ENCODE data around the gene CCDC85C. TPM values are rescaled to one million over a fixed set of nuclear protein-coding genes. Genes with fewer than 3 reads are reported as not detected.

CCDC85C gene
- total and polyA plus RNA-seq, 3 donors from 2014 or later, result 25.6 to 28.3 (median 26.4) TPM

DNA sequence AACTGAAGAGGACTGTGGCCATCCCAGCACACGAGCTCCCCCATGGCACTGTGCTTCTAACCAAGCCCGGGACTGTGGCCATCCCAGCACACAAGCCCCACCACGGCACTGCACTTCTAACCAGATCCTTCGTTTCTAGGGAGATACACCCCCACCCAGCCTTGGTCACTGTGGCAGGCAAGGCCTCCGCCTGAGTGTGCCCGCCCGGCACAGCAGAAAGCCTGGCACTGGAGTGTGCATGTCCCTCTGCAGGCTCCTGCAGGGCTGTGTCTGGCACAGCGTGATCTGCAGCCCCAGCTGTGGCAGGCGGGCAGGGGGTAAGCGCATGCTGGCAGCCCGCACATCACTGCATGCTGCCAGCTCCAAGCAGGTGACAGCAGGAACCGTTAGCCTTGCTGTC, 49.8 kb downstream of the CCDC85C start:
- Histone ChIP-seq H3K36me3 (ENCODE audit: low read depth, missing control alignments) (no peaks in the 10 kb centered on the region), H3K9me3 (no peaks in the 10 kb centered on the region), H3K4me1 (peaks cover 33% of the 10 kb centered on the region), H3K27ac (no peak overlapping the region), H3K27me3 (no peaks in the 10 kb centered on the region), H3K4me3 (no peak overlapping the region)
- WGBS, 2 donors, result 75 to 100% methylated on average over 3 to 12 of the region's 12 CpGs
- TF ChIP-seq, protein P1, sequence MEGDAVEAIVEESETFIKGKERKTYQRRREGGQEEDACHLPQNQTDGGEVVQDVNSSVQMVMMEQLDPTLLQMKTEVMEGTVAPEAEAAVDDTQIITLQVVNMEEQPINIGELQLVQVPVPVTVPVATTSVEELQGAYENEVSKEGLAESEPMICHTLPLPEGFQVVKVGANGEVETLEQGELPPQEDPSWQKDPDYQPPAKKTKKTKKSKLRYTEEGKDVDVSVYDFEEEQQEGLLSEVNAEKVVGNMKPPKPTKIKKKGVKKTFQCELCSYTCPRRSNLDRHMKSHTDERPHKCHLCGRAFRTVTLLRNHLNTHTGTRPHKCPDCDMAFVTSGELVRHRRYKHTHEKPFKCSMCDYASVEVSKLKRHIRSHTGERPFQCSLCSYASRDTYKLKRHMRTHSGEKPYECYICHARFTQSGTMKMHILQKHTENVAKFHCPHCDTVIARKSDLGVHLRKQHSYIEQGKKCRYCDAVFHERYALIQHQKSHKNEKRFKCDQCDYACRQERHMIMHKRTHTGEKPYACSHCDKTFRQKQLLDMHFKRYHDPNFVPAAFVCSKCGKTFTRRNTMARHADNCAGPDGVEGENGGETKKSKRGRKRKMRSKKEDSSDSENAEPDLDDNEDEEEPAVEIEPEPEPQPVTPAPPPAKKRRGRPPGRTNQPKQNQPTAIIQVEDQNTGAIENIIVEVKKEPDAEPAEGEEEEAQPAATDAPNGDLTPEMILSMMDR (IDR thresholded peaks at IDR 0.05), result no peak
- TF ChIP-seq POLR2A (IDR thresholded peaks at IDR 0.05), result no peak
- intact Hi-C loops (cut with DNase I; ENCODE audit: low total_unique reads), result no loop called here
- peak; percentile 70 for DNase-seq

DNA sequence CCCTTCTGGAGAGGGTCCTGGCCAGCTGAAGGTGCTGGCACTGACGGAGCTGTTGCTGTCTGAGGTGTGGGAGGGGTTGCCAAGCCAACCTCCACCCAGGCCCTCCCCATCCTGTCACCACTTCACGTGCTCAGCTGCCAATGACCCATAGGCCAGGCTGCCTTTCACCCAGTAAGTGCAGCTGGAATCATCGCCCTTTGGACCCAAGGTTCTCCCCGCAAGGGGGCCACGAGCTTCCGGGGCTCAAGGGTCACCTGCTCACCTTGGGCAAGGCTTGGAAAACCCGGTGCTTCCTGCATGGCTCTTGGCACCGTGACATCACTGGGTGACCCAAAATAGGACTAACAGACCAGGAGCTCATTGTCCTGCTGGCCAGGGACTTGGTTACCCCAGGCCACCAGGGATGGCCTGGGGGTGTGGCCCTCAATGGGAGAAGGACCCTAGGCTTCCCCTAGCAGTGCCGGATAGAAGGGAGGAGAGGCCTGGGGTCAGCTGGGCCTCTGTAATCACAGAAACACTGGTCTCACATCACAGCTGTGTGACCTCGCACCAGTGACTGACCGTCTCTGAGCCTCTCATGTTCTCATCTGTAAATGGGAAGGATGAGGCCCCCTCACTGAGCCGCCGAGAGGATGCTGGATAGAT, 51.3 kb downstream of the CCDC85C start:
- H3K4me1 ChIP-seq, result peaks cover 37% of the 10 kb centered on the region
- WGBS, 2 donors, result 67 to 75% methylated on average over 13 of the region's 13 CpGs
- no peaks in the 10 kb centered on the region for H3K27me3 ChIP-seq
- no peaks in the 10 kb centered on the region for H3K36me3 ChIP-seq (ENCODE audit: low read depth, missing control alignments)
- no peak overlapping the region for H3K4me3 ChIP-seq
- no peak for DNase-seq
- TF ChIP-seq, protein P1 (IDR thresholded peaks at IDR 0.05), result no peak
- no peak for TF ChIP-seq POLR2A (IDR thresholded peaks at IDR 0.05)
- H3K9me3 ChIP-seq, result no peaks in the 10 kb centered on the region
- intact Hi-C loops (cut with DNase I; ENCODE audit: low total_unique reads), result no loop called here
- H3K27ac ChIP-seq, result no peak overlapping the region

DNA sequence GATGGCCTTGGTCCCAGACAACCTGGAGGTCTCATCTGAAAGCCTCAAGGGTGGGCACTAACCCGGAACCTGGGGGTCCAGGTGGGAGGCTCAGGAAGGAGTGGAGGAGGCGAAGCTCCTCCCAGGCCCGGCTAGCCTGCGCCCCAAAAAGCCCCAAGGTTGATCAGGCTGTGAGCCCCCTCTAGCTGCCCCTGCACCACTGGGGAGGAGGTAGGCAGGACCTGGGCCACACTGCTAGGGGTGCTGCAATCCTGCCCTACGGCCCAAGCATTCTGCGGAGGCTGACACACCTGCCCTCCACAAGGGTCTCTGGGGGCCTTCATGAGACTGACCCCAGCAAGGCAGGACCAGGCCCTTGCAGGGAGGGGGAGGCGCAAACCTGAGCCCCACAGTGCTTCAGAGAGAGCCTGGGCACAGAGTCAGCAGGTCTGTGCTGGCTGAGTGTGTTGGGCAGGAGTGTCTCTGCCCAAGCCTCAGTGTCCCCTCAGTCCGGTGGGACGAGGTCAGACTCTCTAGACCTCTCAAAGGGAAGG, 51.9 kb downstream of the CCDC85C start:
- WGBS, 2 donors, result 78 to 88% methylated on average over 7 to 8 of the region's 9 CpGs
- H3K4me1 ChIP-seq, result peaks cover 38% of the 10 kb centered on the region
- TF ChIP-seq, protein P1 (IDR thresholded peaks at IDR 0.05), result no peak
- no peak for TF ChIP-seq POLR2A (IDR thresholded peaks at IDR 0.05)
- H3K27me3 ChIP-seq, result no peaks in the 10 kb centered on the region
- H3K9me3 ChIP-seq, result no peaks in the 10 kb centered on the region
- no peak overlapping the region for H3K4me3 ChIP-seq
- no peak overlapping the region for H3K27ac ChIP-seq
- H3K36me3 ChIP-seq (ENCODE audit: low read depth, missing control alignments), result no peaks in the 10 kb centered on the region
- intact Hi-C loops (cut with DNase I; ENCODE audit: low total_unique reads), result no loop called here
- no peak for DNase-seq

DNA sequence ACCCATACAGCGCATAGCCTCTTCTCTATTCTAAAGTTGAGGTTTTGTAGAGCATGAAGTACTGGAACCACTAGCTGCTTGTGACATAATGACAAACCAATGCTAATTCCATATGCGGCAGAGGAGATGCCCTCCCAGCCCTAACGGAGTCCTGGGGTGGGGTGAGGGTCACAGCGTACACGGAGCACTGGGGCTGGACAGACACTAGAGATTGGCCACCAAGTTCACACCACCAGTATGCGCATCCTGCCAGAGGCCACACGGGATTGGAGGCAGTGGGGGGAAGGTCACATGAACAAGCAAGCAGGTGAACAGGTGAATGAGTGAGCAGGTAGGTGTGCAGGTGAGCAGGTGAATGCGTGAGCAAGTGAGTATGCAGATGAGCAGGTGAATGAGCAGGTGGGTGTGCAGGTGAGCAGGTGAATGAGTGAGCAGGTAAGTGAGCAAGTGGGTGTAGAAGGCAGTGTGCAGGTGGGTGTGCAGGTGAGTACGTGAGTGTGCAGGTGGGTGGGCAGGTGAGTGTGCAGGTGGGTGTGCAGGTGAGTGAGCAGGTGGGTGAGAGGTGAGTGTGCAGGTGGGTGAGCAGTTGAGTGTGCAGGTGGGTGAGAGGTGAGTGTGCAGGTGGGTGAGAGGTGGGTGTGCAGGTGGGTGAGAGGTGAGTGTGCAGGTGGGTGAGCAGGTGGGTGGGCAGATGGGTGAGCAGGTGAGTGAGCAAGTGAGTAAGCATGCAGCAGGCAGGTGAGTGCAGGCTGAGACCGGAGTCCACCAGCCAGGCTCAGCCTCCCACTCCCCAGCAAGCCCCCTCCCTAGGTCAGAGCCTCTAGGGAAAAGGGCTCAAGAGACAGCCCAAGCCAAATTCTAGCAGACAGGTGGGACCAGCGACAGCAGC, 52.7 kb downstream of the CCDC85C start:
- H3K9me3 ChIP-seq, result no peaks in the 10 kb centered on the region
- intact Hi-C loops (cut with DNase I; ENCODE audit: low total_unique reads), result no loop called here
- no peak overlapping the region for H3K4me3 ChIP-seq
- 78 to 82% methylated on average over 11 of the region's 11 CpGs for WGBS, 2 donors
- no peaks in the 10 kb centered on the region for H3K27me3 ChIP-seq
- H3K36me3 ChIP-seq (ENCODE audit: low read depth, missing control alignments), result no peaks in the 10 kb centered on the region
- peaks cover 46% of the 10 kb centered on the region for H3K4me1 ChIP-seq
- no peak for TF ChIP-seq POLR2A (IDR thresholded peaks at IDR 0.05)
- TF ChIP-seq, protein P1 (IDR thresholded peaks at IDR 0.05), result no peak
- H3K27ac ChIP-seq, result no peak overlapping the region
- no peak for DNase-seq

All from testis (tissue), 3 donors.